A549 (cell line): ENCODE data around the gene LINC01488. TPM values are rescaled to one million over a fixed set of nuclear protein-coding genes. Genes with fewer than 3 reads are reported as not detected.

ENCODE experiments used
- ATAC-seq, 2 experiments: fragments of 200-7000 bp in 1 of 2; fragments of >200 bp in 1 of 2; cut with Nextera tagmentation in 1 of 2; cut with Tn5 transposase in 1 of 2; 3 replicates each; pipeline versions ENCODE4 v1.8.0 to v1.9.1; 2018 to 2020; ENCODE audit warnings: mild to moderate bottlenecking in 1 of 2, moderate library complexity in 1 of 2
- CTCF ChIA-PET: fragments of 300-600 bp; sonication (Branson Sonifier 250); formaldehyde crosslinking; extraction: SDS; loops from one replicate; lab custom pipeline; 2021; ENCODE audit warnings: antibody characterized with exemption, inconsistent platforms; lab: Yijun Ruan, JAX
- POLR2A ChIA-PET: fragments of 350-600 bp; formaldehyde crosslinking; extraction: SDS; loops from one replicate; lab custom pipeline; 2021; ENCODE audit warnings: antibody characterized with exemption, inconsistent platforms; lab: Yijun Ruan, JAX
- DNase-seq, 2 experiments: peaks; one replicate each; pipeline versions ENCODE4 v3.0.0 to v3.0.0-alpha.2; 2011 to 2016; ENCODE audit warnings: low read depth in 1 of 2, low spot score in 1 of 2
- FAIRE-seq: peaks from 2 replicates; lab custom pipeline; 2011; peaks lifted over from hg19 to GRCh38; lab: Jason Lieb, UNC
- H3K27ac ChIP-seq, 2 experiments: fragments of >200 bp; sonication (Bioruptor Twin); formaldehyde crosslinking; 3 replicates each; pipeline ENCODE4 v1.5.1; 2016 to 2017
- H3K4me1 ChIP-seq: fragments of >200 bp; sonication (Bioruptor Twin); formaldehyde crosslinking; 3 replicates; pipeline ENCODE4 v1.6.1; 2016
- H3K4me2 ChIP-seq: fragments of >200 bp; sonication (Bioruptor Twin); formaldehyde crosslinking; 3 replicates; pipeline ENCODE4 v1.6.1; 2016
- H3K4me3 ChIP-seq: fragments of >200 bp; sonication (Bioruptor Twin); formaldehyde crosslinking; 3 replicates; pipeline ENCODE4 v1.5.1; 2016
- H3K9me3 ChIP-seq: fragments of >200 bp; sonication (Bioruptor Twin); formaldehyde crosslinking; 3 replicates; pipeline ENCODE4 v1.6.1; 2016
- BHLHE40 ChIP-seq: IDR thresholded peaks from 2 replicates; pipeline ENCODE4 v1.6.1; 2012; ENCODE audit warnings: low read depth, low read length, inconsistent platforms
- CEBPB ChIP-seq, 2 experiments: fragments of >200 bp in 1 of 2; sonication (Bioruptor Twin) in 1 of 2; formaldehyde crosslinking in 1 of 2; IDR thresholded peaks; 2 replicates each; pipeline ENCODE4 v1.6.1; 2012 to 2016
- CHD2 ChIP-seq: fragments of 150-350 bp; IDR thresholded peaks from 2 replicates; pipeline ENCODE4 v1.6.1; 2014; ENCODE audit warnings: low read length; ENCODE audit not compliant: partially characterized antibody
- CHD4 ChIP-seq: fragments of 200-600 bp; sonication (generic); IDR thresholded peaks from 2 replicates; pipeline ENCODE4 v1.6.1; 2016; ENCODE audit warnings: antibody characterized with exemption, mild to moderate bottlenecking, borderline replicate concordance
- FOSB ChIP-seq: fragments of 250-450 bp; sonication (Bioruptor Pico); IDR thresholded peaks from 2 replicates; pipeline ENCODE4 v1.5.0; 2020; ENCODE audit warnings: mild to moderate bottlenecking, moderate library complexity
- GATA3 ChIP-seq: IDR thresholded peaks from 2 replicates; pipeline ENCODE4 v1.6.1; 2012; ENCODE audit warnings: borderline replicate concordance
- HDAC2 ChIP-seq: fragments of 200-600 bp; sonication (generic); IDR thresholded peaks from 2 replicates; pipeline ENCODE4 v1.6.1; 2016
- HEYL ChIP-seq: fragments of 250-450 bp; sonication (Bioruptor Pico); IDR thresholded peaks from 2 replicates; pipeline ENCODE4 v1.8.0; 2021; ENCODE audit warnings: mild to moderate bottlenecking, moderate library complexity
- HOXB13 ChIP-seq: fragments of 250-450 bp; sonication (Bioruptor Pico); IDR thresholded peaks from 2 replicates; pipeline ENCODE4 v1.5.0; 2020; ENCODE audit warnings: low read depth, mild to moderate bottlenecking, moderate library complexity
- HOXB5 ChIP-seq: fragments of 250-450 bp; sonication (Bioruptor Pico); IDR thresholded peaks from 2 replicates; pipeline ENCODE4 v1.5.0; 2020; ENCODE audit warnings: mild to moderate bottlenecking, moderate library complexity
- MYC ChIP-seq: IDR thresholded peaks from 2 replicates; pipeline ENCODE4 v1.6.1; 2012; ENCODE audit warnings: mild to moderate bottlenecking, inconsistent platforms, low read length, improper control_type of control experiment, borderline replicate concordance
- POLR2A ChIP-seq: IDR thresholded peaks from 2 replicates; pipeline ENCODE4 v1.6.1; 2012; ENCODE audit warnings: mild to moderate bottlenecking, low read length
- POLR2AphosphoS2 ChIP-seq: conservative IDR thresholded peaks from 2 replicates; pipeline ENCODE4 v1.6.1; 2012; ENCODE audit warnings: low read length, improper control_type of control experiment, inconsistent platforms
- RCOR1 ChIP-seq: fragments of 150-350 bp; IDR thresholded peaks from 2 replicates; pipeline ENCODE4 v1.6.1; 2014; ENCODE audit warnings: antibody characterized with exemption, low read length, low read depth
- RNF2 ChIP-seq: fragments of 200-600 bp; sonication (generic); IDR thresholded peaks from 2 replicates; pipeline ENCODE4 v1.6.1; 2016; ENCODE audit warnings: low read depth, mild to moderate bottlenecking, antibody characterized with exemption, moderate library complexity, borderline replicate concordance
- SREBF2 ChIP-seq: fragments of 450-650 bp; IDR thresholded peaks from 2 replicates; pipeline ENCODE4 v1.6.1; 2014; ENCODE audit warnings: mild to moderate bottlenecking, moderate library complexity
- ZNF302 ChIP-seq: fragments of 250-450 bp; sonication (Bioruptor Pico); IDR thresholded peaks from 2 replicates; pipeline ENCODE4 v1.9.0; 2021; ENCODE audit warnings: inconsistent platforms, mild to moderate bottlenecking, moderate library complexity
- WGBS: methylation state at CpG from one replicate; pipeline ENCODE4 v1.1.6; 2017; ENCODE audit errors: missing lambda C conversion rate; 5-methylcytosine and 5-hydroxymethylcytosine counted together
- polyA plus RNA-seq, 4 experiments: library from polyadenylated mRNA; depleted of rRNA in 3 of 4; stranded (reverse); fragments of >200 nt; fragmentation: RNase III in 1 of 4; extraction: RNeasy Plus Mini Kit Qiagen cat#74134 plus additional on column Dnase treatment in 1 of 4; gene quantifications; 2 replicates in 3 of 4; 3 replicates in 1 of 4; pipeline ENCODE4 v1.2.3, GENCODE V29; 2011 to 2017
- TF ChIP-seq, protein P1 (sequence below): fragments of 250-450 bp; sonication (Bioruptor Pico); IDR thresholded peaks from 2 replicates; pipeline ENCODE4 v1.5.0; 2021; ENCODE audit warnings: mild to moderate bottlenecking, moderate library complexity, borderline replicate concordance
- TF ChIP-seq, protein P2 (sequence below): fragments of >200 bp; sonication (Bioruptor Twin); formaldehyde crosslinking; IDR thresholded peaks from 3 replicates; pipeline ENCODE4 v1.5.1; 2016
- TF ChIP-seq, protein P3 (sequence below): IDR thresholded peaks from 2 replicates; pipeline ENCODE4 v1.6.1; 2012; ENCODE audit warnings: low read depth, borderline replicate concordance
- TF ChIP-seq, protein P4 (sequence below): fragments of 250-450 bp; sonication (Bioruptor Pico); IDR thresholded peaks from 2 replicates; pipeline ENCODE4 v1.5.0; 2020; ENCODE audit warnings: low read depth, mild to moderate bottlenecking, moderate library complexity

Gene LINC01488
- polyA plus RNA-seq, 2 of the 4 experiments (the other 2 are of a cell fraction), result 0.05 TPM; not detected in 1

GRCh38 chr11:69447786-69448185, 33.7 kb upstream of the LINC01488 start:
- Histone ChIP-seq H3K4me3 (no peak overlapping the region), H3K9me3 (no peaks in the 10 kb centered on the region), H3K4me2 (no peak overlapping the region), H3K4me1 (peaks cover 30% of the 10 kb centered on the region), H3K27ac (peak overlapping the region in 1 of 2 experiments; percentile 34; a peak in 1 of 6 replicates)
- TF ChIP-seq RCOR1, result no peak
- no peak for TF ChIP-seq HOXB5
- TF ChIP-seq POLR2AphosphoS2, result no peak
- TF ChIP-seq ZNF302 (CRISPR knock-in tag), result no peak
- TF ChIP-seq, protein P1, sequence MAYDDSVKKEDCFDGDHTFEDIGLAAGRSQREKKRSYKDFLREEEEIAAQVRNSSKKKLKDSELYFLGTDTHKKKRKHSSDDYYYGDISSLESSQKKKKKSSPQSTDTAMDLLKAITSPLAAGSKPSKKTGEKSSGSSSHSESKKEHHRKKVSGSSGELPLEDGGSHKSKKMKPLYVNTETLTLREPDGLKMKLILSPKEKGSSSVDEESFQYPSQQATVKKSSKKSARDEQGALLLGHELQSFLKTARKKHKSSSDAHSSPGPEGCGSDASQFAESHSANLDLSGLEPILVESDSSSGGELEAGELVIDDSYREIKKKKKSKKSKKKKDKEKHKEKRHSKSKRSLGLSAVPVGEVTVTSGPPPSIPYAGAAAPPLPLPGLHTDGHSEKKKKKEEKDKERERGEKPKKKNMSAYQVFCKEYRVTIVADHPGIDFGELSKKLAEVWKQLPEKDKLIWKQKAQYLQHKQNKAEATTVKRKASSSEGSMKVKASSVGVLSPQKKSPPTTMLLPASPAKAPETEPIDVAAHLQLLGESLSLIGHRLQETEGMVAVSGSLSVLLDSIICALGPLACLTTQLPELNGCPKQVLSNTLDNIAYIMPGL (CRISPR knock-in tag), result no peak
- no peak for TF ChIP-seq CHD2
- TF ChIP-seq FOSB (CRISPR knock-in tag), result no peak
- FAIRE-seq (no peak), DNase-seq (no peak), ATAC-seq (no peak)
- POLR2A ChIA-PET, result no interaction called here
- WGBS, result 67% methylated on average over 7 of the region's 7 CpGs
- CTCF ChIA-PET, result interaction anchor here (0.6 to 1.4 kb wide), 2 partner anchors 14 to 316 kb away, joined by 3 read pairs; no protein-coding TSS in a partner anchor

DNA sequence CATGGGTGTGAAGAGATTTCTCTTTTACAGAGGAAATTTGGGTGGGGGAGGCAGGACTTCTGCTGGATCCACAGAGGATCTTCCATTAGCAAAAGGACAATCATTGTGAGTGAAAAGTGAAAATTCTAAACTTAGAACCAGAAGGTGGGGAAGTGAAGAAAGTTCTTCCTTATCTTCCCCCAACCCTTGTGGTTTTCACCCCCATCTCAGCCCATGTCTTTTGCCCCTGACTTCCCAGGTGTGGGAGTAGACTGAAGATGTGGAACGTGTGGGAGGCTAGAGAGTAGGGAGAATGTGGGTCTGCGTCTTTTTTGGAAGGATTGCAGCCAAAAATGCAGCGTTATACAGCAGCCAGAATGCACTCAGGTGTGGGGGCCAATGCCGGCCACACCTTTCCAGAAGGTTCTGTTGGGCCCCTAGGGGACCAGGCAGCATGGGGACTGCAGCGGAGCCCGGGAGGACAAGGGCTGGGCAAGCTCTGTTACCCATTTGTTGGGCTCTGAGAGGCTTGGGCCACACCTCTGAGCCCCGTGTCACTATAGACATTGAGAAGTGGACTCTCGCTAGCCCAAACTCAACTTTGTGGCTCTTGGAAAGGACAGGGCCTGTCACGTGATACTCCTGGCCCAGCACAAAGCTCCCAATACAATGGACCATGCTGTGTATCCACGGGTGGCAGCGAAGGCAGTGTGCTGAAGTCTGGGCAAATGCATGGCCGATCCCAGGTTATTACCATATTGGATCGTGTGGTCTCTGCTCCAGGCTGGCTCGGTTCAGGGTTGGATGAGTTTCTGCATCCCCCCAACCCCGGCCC, 32.8 kb upstream of the LINC01488 start:
- Histone ChIP-seq H3K9me3 (no peaks in the 10 kb centered on the region), H3K4me2 (no peak overlapping the region), H3K4me1 (peaks cover 24% of the 10 kb centered on the region), H3K27ac (0 out of 6 replicates have a peak overlapping the region, but pooled peaks of 1 of the 2 experiments have one; percentile 6), H3K4me3 (no peak overlapping the region)
- ATAC-seq (no peak), DNase-seq (no peak), FAIRE-seq (no peak)
- TF ChIP-seq, protein P2, sequence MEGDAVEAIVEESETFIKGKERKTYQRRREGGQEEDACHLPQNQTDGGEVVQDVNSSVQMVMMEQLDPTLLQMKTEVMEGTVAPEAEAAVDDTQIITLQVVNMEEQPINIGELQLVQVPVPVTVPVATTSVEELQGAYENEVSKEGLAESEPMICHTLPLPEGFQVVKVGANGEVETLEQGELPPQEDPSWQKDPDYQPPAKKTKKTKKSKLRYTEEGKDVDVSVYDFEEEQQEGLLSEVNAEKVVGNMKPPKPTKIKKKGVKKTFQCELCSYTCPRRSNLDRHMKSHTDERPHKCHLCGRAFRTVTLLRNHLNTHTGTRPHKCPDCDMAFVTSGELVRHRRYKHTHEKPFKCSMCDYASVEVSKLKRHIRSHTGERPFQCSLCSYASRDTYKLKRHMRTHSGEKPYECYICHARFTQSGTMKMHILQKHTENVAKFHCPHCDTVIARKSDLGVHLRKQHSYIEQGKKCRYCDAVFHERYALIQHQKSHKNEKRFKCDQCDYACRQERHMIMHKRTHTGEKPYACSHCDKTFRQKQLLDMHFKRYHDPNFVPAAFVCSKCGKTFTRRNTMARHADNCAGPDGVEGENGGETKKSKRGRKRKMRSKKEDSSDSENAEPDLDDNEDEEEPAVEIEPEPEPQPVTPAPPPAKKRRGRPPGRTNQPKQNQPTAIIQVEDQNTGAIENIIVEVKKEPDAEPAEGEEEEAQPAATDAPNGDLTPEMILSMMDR, result no peak
- 80% methylated on average over 12 of the region's 15 CpGs for WGBS
- ChIA-PET CTCF (interaction anchor here (0.7 to 1.4 kb wide), 2 partner anchors 9 to 13 kb away, joined by 3 read pairs; no protein-coding TSS in a partner anchor), POLR2A (no interaction called here)

- no peak for ATAC-seq
- POLR2A ChIA-PET, result no interaction called here
- no peak for DNase-seq
- CTCF ChIA-PET, result interaction anchor here (0.7 to 2.2 kb wide), 2 partner anchors 9 to 30 kb away, joined by 3 to 6 read pairs; no protein-coding TSS in a partner anchor
- Histone ChIP-seq H3K4me3 (no peak overlapping the region), H3K4me2 (no peak overlapping the region), H3K4me1 (peaks cover 16% of the 10 kb centered on the region), H3K9me3 (no peaks in the 10 kb centered on the region), H3K27ac (peak overlapping the region in 1 of 2 experiments; percentile 27; a peak in 1 of 6 replicates)
- FAIRE-seq, result no peak
- TF ChIP-seq GATA3, result no peak
- no peak for TF ChIP-seq POLR2A
- no peak for TF ChIP-seq HEYL
- TF ChIP-seq SREBF2, result no peak
- no peak for TF ChIP-seq HOXB13
- TF ChIP-seq, protein P3, sequence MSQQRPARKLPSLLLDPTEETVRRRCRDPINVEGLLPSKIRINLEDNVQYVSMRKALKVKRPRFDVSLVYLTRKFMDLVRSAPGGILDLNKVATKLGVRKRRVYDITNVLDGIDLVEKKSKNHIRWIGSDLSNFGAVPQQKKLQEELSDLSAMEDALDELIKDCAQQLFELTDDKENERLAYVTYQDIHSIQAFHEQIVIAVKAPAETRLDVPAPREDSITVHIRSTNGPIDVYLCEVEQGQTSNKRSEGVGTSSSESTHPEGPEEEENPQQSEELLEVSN, result no peak
- TF ChIP-seq POLR2AphosphoS2, result no peak
- no peak for TF ChIP-seq MYC
- no peak for TF ChIP-seq HDAC2
- no peak for TF ChIP-seq RNF2
- no peak for TF ChIP-seq BHLHE40
- TF ChIP-seq, protein P4, sequence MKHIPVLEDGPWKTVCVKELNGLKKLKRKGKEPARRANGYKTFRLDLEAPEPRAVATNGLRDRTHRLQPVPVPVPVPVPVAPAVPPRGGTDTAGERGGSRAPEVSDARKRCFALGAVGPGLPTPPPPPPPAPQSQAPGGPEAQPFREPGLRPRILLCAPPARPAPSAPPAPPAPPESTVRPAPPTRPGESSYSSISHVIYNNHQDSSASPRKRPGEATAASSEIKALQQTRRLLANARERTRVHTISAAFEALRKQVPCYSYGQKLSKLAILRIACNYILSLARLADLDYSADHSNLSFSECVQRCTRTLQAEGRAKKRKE, result no peak
- no peak for TF ChIP-seq CEBPB (IDR thresholded peaks at IDR 0.05)
- TF ChIP-seq ZNF302 (CRISPR knock-in tag), result no peak
- no peak for TF ChIP-seq CHD4
- 85% methylated on average over 24 of the region's 29 CpGs for WGBS
Observed at GRCh38 chr11:69449320-69450063, 32.0 kb upstream of the LINC01488 start.
